GM12892 (cell line): ENCODE data around the gene MYBBP1A.

Source experiments
- POLR2A ChIP-seq: IDR thresholded peaks from 2 replicates; pipeline ENCODE4 v1.6.1; 2011; ENCODE audit warnings: low read depth, low read length, control low read depth
- POLR2AphosphoS5 ChIP-seq: IDR thresholded peaks from 2 replicates; pipeline ENCODE4 v1.6.1; 2011; ENCODE audit warnings: low read depth, low read length, control low read depth
- TAF1 ChIP-seq: IDR thresholded peaks from 2 replicates; pipeline ENCODE4 v1.6.1; 2011; ENCODE audit warnings: low read depth, mild to moderate bottlenecking, control low read depth, low read length, borderline replicate concordance

- no peak for TF ChIP-seq TAF1
- TF ChIP-seq POLR2A = no peak
- no peak for TF ChIP-seq POLR2AphosphoS5
Measured at GRCh38 chr17:4539576-4540223, 15.5 kb downstream of the MYBBP1A start.
